ENCODE data around the gene PELI2.

PELI2 gene

GRCh38 chr14:56181681-56182085 lies 63.5 kb downstream of the PELI2 start:
- Histone ChIP-seq H3K9me3 (ENCODE audit: control insufficient read depth in 2 of 2, low read length in 2 of 2) (no peaks in the 10 kb centered on the region), H3K4me3 (ENCODE audit: low read length in 2 of 2) (no peak overlapping the region), H3K27me3 (ENCODE audit: control insufficient read depth in 2 of 2, insufficient read depth in 2 of 2, low read length in 2 of 2) (no peaks in the 10 kb centered on the region), H3K4me1 (ENCODE audit: control insufficient read depth in 2 of 2, insufficient read depth in 2 of 2, low read length in 2 of 2) (no peaks in the 10 kb centered on the region), H3K9ac (ENCODE audit: low read depth in 1 of 2, low read length in 2 of 2) (no peak overlapping the region), H3K27ac (ENCODE audit: low read depth in 2 of 2, low read length in 2 of 2) (no peak overlapping the region), H3K36me3 (ENCODE audit: control insufficient read depth in 2 of 2, insufficient read depth in 2 of 2, low read length in 2 of 2) (peaks cover 0 to 4% of the 10 kb centered on the region in 2 donors)

GRCh38 chr14:56182410-56182809 lies 64.2 kb downstream of the PELI2 start:
- H3K9ac ChIP-seq (ENCODE audit: low read depth in 1 of 2, low read length in 2 of 2): no peak overlapping the region
- H3K36me3 ChIP-seq (ENCODE audit: control insufficient read depth in 2 of 2, insufficient read depth in 2 of 2, low read length in 2 of 2): peaks cover 0 to 4% of the 10 kb centered on the region in 2 donors
- no peaks in the 10 kb centered on the region for H3K27me3 ChIP-seq (ENCODE audit: control insufficient read depth in 2 of 2, insufficient read depth in 2 of 2, low read length in 2 of 2)
- H3K4me3 ChIP-seq (ENCODE audit: low read length in 2 of 2): no peak overlapping the region
- no peak overlapping the region for H3K27ac ChIP-seq (ENCODE audit: low read depth in 2 of 2, low read length in 2 of 2)
- H3K9me3 ChIP-seq (ENCODE audit: control insufficient read depth in 2 of 2, low read length in 2 of 2): no peaks in the 10 kb centered on the region
- no peaks in the 10 kb centered on the region for H3K4me1 ChIP-seq (ENCODE audit: control insufficient read depth in 2 of 2, insufficient read depth in 2 of 2, low read length in 2 of 2)

- Histone ChIP-seq H3K27ac (ENCODE audit: low read depth in 2 of 2, low read length in 2 of 2) (no peak overlapping the region), H3K9ac (ENCODE audit: low read depth in 1 of 2, low read length in 2 of 2) (no peak overlapping the region), H3K9me3 (ENCODE audit: control insufficient read depth in 2 of 2, low read length in 2 of 2) (no peaks in the 10 kb centered on the region), H3K4me1 (ENCODE audit: control insufficient read depth in 2 of 2, insufficient read depth in 2 of 2, low read length in 2 of 2) (no peaks in the 10 kb centered on the region), H3K27me3 (ENCODE audit: control insufficient read depth in 2 of 2, insufficient read depth in 2 of 2, low read length in 2 of 2) (no peaks in the 10 kb centered on the region), H3K4me3 (ENCODE audit: low read length in 2 of 2) (no peak overlapping the region), H3K36me3 (ENCODE audit: control insufficient read depth in 2 of 2, insufficient read depth in 2 of 2, low read length in 2 of 2) (no peaks in the 10 kb centered on the region)
Measured at GRCh38 chr14:56183631-56184157, 65.5 kb downstream of the PELI2 start.

GRCh38 chr14:56185992-56186391 lies 67.8 kb downstream of the PELI2 start:
- no peaks in the 10 kb centered on the region for H3K36me3 ChIP-seq (ENCODE audit: control insufficient read depth in 2 of 2, insufficient read depth in 2 of 2, low read length in 2 of 2)
- no peak overlapping the region for H3K9ac ChIP-seq (ENCODE audit: low read depth in 1 of 2, low read length in 2 of 2)
- no peaks in the 10 kb centered on the region for H3K9me3 ChIP-seq (ENCODE audit: control insufficient read depth in 2 of 2, low read length in 2 of 2)
- H3K27ac ChIP-seq (ENCODE audit: low read depth in 2 of 2, low read length in 2 of 2): no peak overlapping the region
- no peak overlapping the region for H3K4me3 ChIP-seq (ENCODE audit: low read length in 2 of 2)
- H3K4me1 ChIP-seq (ENCODE audit: control insufficient read depth in 2 of 2, insufficient read depth in 2 of 2, low read length in 2 of 2): no peaks in the 10 kb centered on the region
- no peaks in the 10 kb centered on the region for H3K27me3 ChIP-seq (ENCODE audit: control insufficient read depth in 2 of 2, insufficient read depth in 2 of 2, low read length in 2 of 2)

- no peak overlapping the region for H3K9ac ChIP-seq (ENCODE audit: low read depth in 1 of 2, low read length in 2 of 2)
- H3K4me3 ChIP-seq (ENCODE audit: low read length in 2 of 2): no peak overlapping the region
- H3K4me1 ChIP-seq (ENCODE audit: control insufficient read depth in 2 of 2, insufficient read depth in 2 of 2, low read length in 2 of 2): no peaks in the 10 kb centered on the region
- no peak overlapping the region for H3K27ac ChIP-seq (ENCODE audit: low read depth in 2 of 2, low read length in 2 of 2)
- no peaks in the 10 kb centered on the region for H3K27me3 ChIP-seq (ENCODE audit: control insufficient read depth in 2 of 2, insufficient read depth in 2 of 2, low read length in 2 of 2)
- no peaks in the 10 kb centered on the region for H3K36me3 ChIP-seq (ENCODE audit: control insufficient read depth in 2 of 2, insufficient read depth in 2 of 2, low read length in 2 of 2)
- H3K9me3 ChIP-seq (ENCODE audit: control insufficient read depth in 2 of 2, low read length in 2 of 2): no peaks in the 10 kb centered on the region
Measured at GRCh38 chr14:56187736-56188135, 69.5 kb downstream of the PELI2 start.

GRCh38 chr14:56189307-56189706 lies 71.1 kb downstream of the PELI2 start:
- no peaks in the 10 kb centered on the region for H3K9me3 ChIP-seq (ENCODE audit: control insufficient read depth in 2 of 2, low read length in 2 of 2)

GRCh38 chr14:56193347-56193746 lies 75.1 kb downstream of the PELI2 start:
- H3K27me3 ChIP-seq (ENCODE audit: control insufficient read depth in 2 of 2, insufficient read depth in 2 of 2, low read length in 2 of 2): no peaks in the 10 kb centered on the region
- H3K4me1 ChIP-seq (ENCODE audit: control insufficient read depth in 2 of 2, insufficient read depth in 2 of 2, low read length in 2 of 2): peaks cover 9 to 17% of the 10 kb centered on the region in 2 donors
- no peak overlapping the region for H3K4me3 ChIP-seq (ENCODE audit: low read length in 2 of 2)
- no peak overlapping the region for H3K9ac ChIP-seq (ENCODE audit: low read depth in 1 of 2, low read length in 2 of 2)
- H3K27ac ChIP-seq (ENCODE audit: low read depth in 2 of 2, low read length in 2 of 2): no peak overlapping the region
- no peaks in the 10 kb centered on the region for H3K9me3 ChIP-seq (ENCODE audit: control insufficient read depth in 2 of 2, low read length in 2 of 2)
- no peaks in the 10 kb centered on the region for H3K36me3 ChIP-seq (ENCODE audit: control insufficient read depth in 2 of 2, insufficient read depth in 2 of 2, low read length in 2 of 2)

More at GRCh38 chr14:56189307-56189706, 71.1 kb downstream of the PELI2 start:
- Histone ChIP-seq H3K36me3 (ENCODE audit: control insufficient read depth in 2 of 2, insufficient read depth in 2 of 2, low read length in 2 of 2) (no peaks in the 10 kb centered on the region), H3K9ac (ENCODE audit: low read depth in 1 of 2, low read length in 2 of 2) (no peak overlapping the region), H3K27me3 (ENCODE audit: control insufficient read depth in 2 of 2, insufficient read depth in 2 of 2, low read length in 2 of 2) (no peaks in the 10 kb centered on the region), H3K4me3 (ENCODE audit: low read length in 2 of 2) (no peak overlapping the region), H3K4me1 (ENCODE audit: control insufficient read depth in 2 of 2, insufficient read depth in 2 of 2, low read length in 2 of 2) (peaks cover 0 to 3% of the 10 kb centered on the region in 2 donors), H3K27ac (ENCODE audit: low read depth in 2 of 2, low read length in 2 of 2) (no peak overlapping the region)

- H3K27ac ChIP-seq (ENCODE audit: low read depth in 2 of 2, low read length in 2 of 2): no peak overlapping the region
- no peak overlapping the region for H3K9ac ChIP-seq (ENCODE audit: low read depth in 1 of 2, low read length in 2 of 2)
- no peaks in the 10 kb centered on the region for H3K27me3 ChIP-seq (ENCODE audit: control insufficient read depth in 2 of 2, insufficient read depth in 2 of 2, low read length in 2 of 2)
- H3K4me1 ChIP-seq (ENCODE audit: control insufficient read depth in 2 of 2, insufficient read depth in 2 of 2, low read length in 2 of 2): peaks cover 9 to 17% of the 10 kb centered on the region in 2 donors
- H3K9me3 ChIP-seq (ENCODE audit: control insufficient read depth in 2 of 2, low read length in 2 of 2): no peaks in the 10 kb centered on the region
- H3K4me3 ChIP-seq (ENCODE audit: low read length in 2 of 2): no peak overlapping the region
- no peaks in the 10 kb centered on the region for H3K36me3 ChIP-seq (ENCODE audit: control insufficient read depth in 2 of 2, insufficient read depth in 2 of 2, low read length in 2 of 2)
Measured at GRCh38 chr14:56194042-56194441, 75.8 kb downstream of the PELI2 start.

- Histone ChIP-seq H3K4me1 (ENCODE audit: control insufficient read depth in 2 of 2, insufficient read depth in 2 of 2, low read length in 2 of 2) (peaks cover 9 to 27% of the 10 kb centered on the region in 2 donors), H3K4me3 (ENCODE audit: low read length in 2 of 2) (no peak overlapping the region), H3K27ac (ENCODE audit: low read depth in 2 of 2, low read length in 2 of 2) (peak overlapping the region in 1 of 2 donors; percentile 20), H3K9ac (ENCODE audit: low read depth in 1 of 2, low read length in 2 of 2) (no peak overlapping the region), H3K27me3 (ENCODE audit: control insufficient read depth in 2 of 2, insufficient read depth in 2 of 2, low read length in 2 of 2) (no peaks in the 10 kb centered on the region), H3K9me3 (ENCODE audit: control insufficient read depth in 2 of 2, low read length in 2 of 2) (no peaks in the 10 kb centered on the region), H3K36me3 (ENCODE audit: control insufficient read depth in 2 of 2, insufficient read depth in 2 of 2, low read length in 2 of 2) (no peaks in the 10 kb centered on the region)
Measured at GRCh38 chr14:56195223-56195622, 77.0 kb downstream of the PELI2 start.

- Histone ChIP-seq H3K27me3 (ENCODE audit: control insufficient read depth in 2 of 2, insufficient read depth in 2 of 2, low read length in 2 of 2) (no peaks in the 10 kb centered on the region), H3K27ac (ENCODE audit: low read depth in 2 of 2, low read length in 2 of 2) (peak overlapping the region; percentile 20 to 28), H3K36me3 (ENCODE audit: control insufficient read depth in 2 of 2, insufficient read depth in 2 of 2, low read length in 2 of 2) (no peaks in the 10 kb centered on the region), H3K9ac (ENCODE audit: low read depth in 1 of 2, low read length in 2 of 2) (no peak overlapping the region), H3K4me3 (ENCODE audit: low read length in 2 of 2) (no peak overlapping the region), H3K9me3 (ENCODE audit: control insufficient read depth in 2 of 2, low read length in 2 of 2) (no peaks in the 10 kb centered on the region), H3K4me1 (ENCODE audit: control insufficient read depth in 2 of 2, insufficient read depth in 2 of 2, low read length in 2 of 2) (peaks cover 9 to 31% of the 10 kb centered on the region in 2 donors)
Measured at GRCh38 chr14:56195704-56196103, 77.5 kb downstream of the PELI2 start.

- Histone ChIP-seq H3K36me3 (ENCODE audit: control insufficient read depth in 2 of 2, insufficient read depth in 2 of 2, low read length in 2 of 2) (no peaks in the 10 kb centered on the region), H3K27me3 (ENCODE audit: control insufficient read depth in 2 of 2, insufficient read depth in 2 of 2, low read length in 2 of 2) (no peaks in the 10 kb centered on the region), H3K27ac (ENCODE audit: low read depth in 2 of 2, low read length in 2 of 2) (peak overlapping the region; percentile 20 to 28), H3K4me1 (ENCODE audit: control insufficient read depth in 2 of 2, insufficient read depth in 2 of 2, low read length in 2 of 2) (peaks cover 9 to 31% of the 10 kb centered on the region in 2 donors), H3K9me3 (ENCODE audit: control insufficient read depth in 2 of 2, low read length in 2 of 2) (no peaks in the 10 kb centered on the region), H3K9ac (ENCODE audit: low read depth in 1 of 2, low read length in 2 of 2) (no peak overlapping the region), H3K4me3 (ENCODE audit: low read length in 2 of 2) (no peak overlapping the region)
Measured at GRCh38 chr14:56196274-56196673, 78.1 kb downstream of the PELI2 start.

Measured in mucosa of rectum (tissue), 2 donors.